Thoracic aorta (tissue), 2 donors: Measurements from ENCODE around the gene PODNL1. TPM values are rescaled to one million over a fixed set of nuclear protein-coding genes. Genes with fewer than 3 reads are reported as not detected.

Source experiments
- ATAC-seq: fragments of 150-250 bp; one replicate; pipeline ENCODE4 v1.8.0; 2017; ENCODE audit warnings: low read depth; ENCODE audit not compliant: insufficient number of reproducible peaks, low FRiP score
- DNase-seq: peaks from one replicate; pipeline ENCODE4 v3.0.0-alpha.2; 2020; ENCODE audit warnings: low spot score
- H3K27ac ChIP-seq, 2 donors: fragments of 200-600 bp; sonication (generic); 1 replicate in 1 of 2; 2 replicates in 1 of 2; pipeline ENCODE4 v1.5.1; 2016; ENCODE audit warnings: mild to moderate bottlenecking in 2 of 2, moderate library complexity in 2 of 2
- H3K27me3 ChIP-seq: fragments of 200-600 bp; sonication (generic); replicated peaks from 2 replicates; pipeline ENCODE4 v1.6.0; 2016; ENCODE audit warnings: mild to moderate bottlenecking; ENCODE audit not compliant: insufficient read depth
- H3K36me3 ChIP-seq: fragments of 200-600 bp; sonication (generic); one replicate; pipeline ENCODE4 v1.5.1; 2016
- H3K4me1 ChIP-seq, 2 donors: fragments of 200-600 bp; sonication (generic); 1 replicate in 1 of 2; 2 replicates in 1 of 2; pipeline versions ENCODE4 v1.5.1 to v1.6.0; 2016; ENCODE audit warnings: low read depth in 2 of 2, mild to moderate bottlenecking in 1 of 2; ENCODE audit not compliant: control insufficient read depth in 1 of 2
- H3K4me3 ChIP-seq: fragments of 200-600 bp; sonication (generic); 2 replicates; pipeline ENCODE4 v1.5.1; 2016; ENCODE audit warnings: mild to moderate bottlenecking
- H3K9me3 ChIP-seq: fragments of 200-600 bp; sonication (generic); 2 replicates; pipeline ENCODE4 v1.5.1; 2016
- CTCF ChIP-seq: fragments of 200-600 bp; sonication (generic); IDR thresholded peaks from one replicate; pipeline ENCODE4 v1.5.1; 2019; ENCODE audit warnings: antibody characterized with exemption
- total RNA-seq, 2 donors: library from RNA; depleted of rRNA; stranded (reverse); fragments of >200 nt; gene quantifications; one replicate each; pipeline versions ENCODE4 v1.1.0 to v1.2.3, GENCODE V29; 2016

The PODNL1 gene
- total RNA-seq, 2 donors from 2014 or later = 3.5 to 9.9 TPM

GRCh38 chr19:13894552-13894951 is 43.7 kb downstream of the PODNL1 start:
- Histone ChIP-seq H3K27ac (no peak overlapping the region), H3K36me3 (no peaks in the 10 kb centered on the region), H3K4me1 (no peaks in the 10 kb centered on the region), H3K27me3 (no peaks in the 10 kb centered on the region), H3K9me3 (no peaks in the 10 kb centered on the region), H3K4me3 (no peak overlapping the region)
- no peak for TF ChIP-seq CTCF
- ATAC-seq = no peak
- DNase-seq = no peak

GRCh38 chr19:13892870-13893269 is 45.3 kb downstream of the PODNL1 start:
- Histone ChIP-seq H3K9me3 (no peaks in the 10 kb centered on the region), H3K36me3 (no peaks in the 10 kb centered on the region), H3K27me3 (no peaks in the 10 kb centered on the region), H3K4me3 (no peak overlapping the region), H3K27ac (no peak overlapping the region), H3K4me1 (no peaks in the 10 kb centered on the region)
- ATAC-seq (no peak), DNase-seq (no peak)
- no peak for TF ChIP-seq CTCF

GRCh38 chr19:13890136-13890535 is 48.1 kb downstream of the PODNL1 start:
- TF ChIP-seq CTCF = no peak
- H3K4me1 ChIP-seq = no peaks in the 10 kb centered on the region
- H3K9me3 ChIP-seq = no peaks in the 10 kb centered on the region
- no peaks in the 10 kb centered on the region for H3K36me3 ChIP-seq
- no peak for ATAC-seq
- H3K27me3 ChIP-seq = no peaks in the 10 kb centered on the region
- no peak overlapping the region for H3K4me3 ChIP-seq
- H3K27ac ChIP-seq = no peak overlapping the region
- DNase-seq = no peak

- no peaks in the 10 kb centered on the region for H3K4me1 ChIP-seq
- no peak for DNase-seq
- no peak overlapping the region for H3K27ac ChIP-seq
- no peak for TF ChIP-seq CTCF
- no peak overlapping the region for H3K4me3 ChIP-seq
- no peaks in the 10 kb centered on the region for H3K27me3 ChIP-seq
- no peaks in the 10 kb centered on the region for H3K36me3 ChIP-seq
- no peak for ATAC-seq
- H3K9me3 ChIP-seq = no peaks in the 10 kb centered on the region
These were observed 49.9 kb downstream of the PODNL1 start for GRCh38 chr19:13888281-13888680.

- Histone ChIP-seq H3K27me3 (no peaks in the 10 kb centered on the region), H3K27ac (no peak overlapping the region), H3K4me3 (no peak overlapping the region), H3K36me3 (no peaks in the 10 kb centered on the region), H3K9me3 (no peaks in the 10 kb centered on the region), H3K4me1 (no peaks in the 10 kb centered on the region)
- DNase-seq = no peak
- no peak for TF ChIP-seq CTCF
- ATAC-seq = no peak
These were observed 50.7 kb downstream of the PODNL1 start for GRCh38 chr19:13887517-13887916.
